COLO829 (cell line): ENCODE data around the gene KIF5C.

Experiments
- DNase-seq: peaks from one replicate; pipeline ENCODE4 v3.0.0; 2012; ENCODE audit warnings: low spot score

Gene KIF5C

DNA sequence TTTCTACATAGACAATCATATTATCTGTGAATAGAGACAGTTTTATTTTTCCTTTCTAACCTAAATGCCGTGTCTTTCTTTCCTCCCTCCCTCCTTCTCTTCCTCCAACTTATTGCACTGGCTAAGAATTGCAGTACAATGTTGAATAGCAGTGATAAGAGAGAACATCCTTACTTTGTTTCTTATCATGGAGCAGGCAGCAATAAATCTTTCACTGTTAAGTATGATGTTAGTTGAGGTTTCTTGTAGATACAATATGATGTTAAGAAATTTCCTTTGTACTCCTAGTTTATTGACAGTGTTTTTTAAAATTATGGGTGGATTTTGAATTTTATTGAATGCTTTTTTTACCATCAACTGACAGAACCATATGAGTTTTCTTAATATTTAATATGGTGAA lies 169.5 kb downstream of the KIF5C start:
- no peak for DNase-seq

GRCh38 chr2:149047118-149047517 lies 172.1 kb downstream of the KIF5C start:
- DNase-seq: no peak

DNA sequence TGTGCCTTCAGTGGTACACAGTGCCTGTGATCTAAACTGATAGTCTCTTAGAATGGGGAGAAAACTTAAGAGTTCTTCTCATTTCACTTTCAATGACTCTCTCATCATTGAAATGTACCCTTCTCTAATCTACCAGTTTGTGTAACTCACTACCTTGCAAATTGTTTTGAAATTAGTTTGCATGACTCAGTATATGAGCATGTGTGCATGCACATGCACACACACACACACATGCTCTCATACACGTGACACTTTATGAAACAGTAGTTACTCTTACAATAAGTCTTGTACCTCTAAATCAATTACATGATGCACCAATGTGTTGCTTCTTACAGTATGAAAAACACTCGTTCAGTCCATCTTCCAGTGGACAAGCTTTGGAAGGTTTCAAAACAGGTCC lies 174.1 kb downstream of the KIF5C start:
- no peak for DNase-seq

GRCh38 chr2:149050188-149050587 lies 175.2 kb downstream of the KIF5C start:
- DNase-seq: no peak

DNA sequence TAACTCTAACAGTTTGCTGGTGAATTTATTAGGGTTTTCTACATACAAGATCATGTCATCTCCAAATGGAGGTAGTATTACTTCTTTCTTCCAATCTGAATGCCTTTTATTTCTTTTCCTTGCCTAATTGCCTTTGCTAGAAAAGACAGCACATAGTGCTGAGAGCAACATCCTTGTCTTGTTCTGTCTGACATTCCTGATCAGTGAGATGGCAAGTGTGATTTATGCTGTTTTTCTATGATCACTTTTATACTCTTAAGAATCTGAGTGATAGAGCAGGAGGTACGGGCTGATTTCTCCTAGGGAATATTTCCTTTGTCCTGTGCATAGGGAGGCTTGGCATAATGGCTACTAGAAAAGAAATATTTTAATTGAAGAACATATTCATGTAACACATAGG lies 180.7 kb downstream of the KIF5C start:
- no peak for DNase-seq

- DNase-seq: no peak
These were observed 181.7 kb downstream of the KIF5C start for GRCh38 chr2:149056541-149057255.

GRCh38 chr2:149057401-149057800 lies 182.4 kb downstream of the KIF5C start:
- no peak for DNase-seq

DNA sequence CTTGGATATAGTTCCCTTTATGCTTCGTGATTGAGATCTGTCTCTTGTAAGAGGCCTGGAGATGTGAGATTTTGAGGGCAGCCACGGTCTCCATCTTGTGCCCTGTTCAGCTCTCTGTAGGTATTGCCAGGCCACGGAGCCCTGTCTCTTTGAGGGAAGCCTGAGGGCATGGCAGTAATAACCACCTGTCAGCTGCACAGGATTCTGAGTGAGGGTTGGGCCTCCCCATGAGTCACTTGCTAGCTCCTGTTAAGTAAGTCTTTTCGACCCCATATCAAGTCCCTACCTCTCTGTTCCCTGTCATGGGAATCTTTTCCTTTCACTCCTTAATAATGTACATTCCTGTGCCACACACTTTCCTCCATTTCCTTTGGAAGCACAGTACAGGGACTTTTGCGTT lies 183.9 kb downstream of the KIF5C start:
- DNase-seq: no peak

- DNase-seq: no peak
These were observed 184.8 kb downstream of the KIF5C start for GRCh38 chr2:149059822-149060221.

- DNase-seq: no peak
These were observed 186.2 kb downstream of the KIF5C start for GRCh38 chr2:149061133-149061745.

DNA sequence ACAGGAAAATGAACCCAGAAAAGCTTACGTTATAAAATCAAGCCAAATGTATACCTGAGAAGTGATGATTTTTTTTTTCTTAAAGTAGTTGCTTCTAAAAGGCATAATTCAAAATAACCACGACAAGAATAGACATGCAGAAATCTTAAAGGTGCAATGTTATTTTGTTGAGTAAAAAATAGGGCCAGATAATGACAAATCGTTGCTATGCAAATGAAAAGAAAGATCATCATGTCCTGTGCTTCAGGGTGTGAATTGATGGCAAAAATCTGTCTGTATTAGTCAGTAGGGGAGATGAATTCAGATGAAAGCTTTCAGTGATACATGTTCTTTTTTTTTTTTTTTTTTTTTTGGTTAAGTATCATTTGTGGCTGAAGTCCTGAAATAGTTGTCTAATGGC lies 187.5 kb downstream of the KIF5C start:
- DNase-seq: no peak

- DNase-seq: no peak
These were observed 188.2 kb downstream of the KIF5C start for GRCh38 chr2:149063177-149063576.

DNA sequence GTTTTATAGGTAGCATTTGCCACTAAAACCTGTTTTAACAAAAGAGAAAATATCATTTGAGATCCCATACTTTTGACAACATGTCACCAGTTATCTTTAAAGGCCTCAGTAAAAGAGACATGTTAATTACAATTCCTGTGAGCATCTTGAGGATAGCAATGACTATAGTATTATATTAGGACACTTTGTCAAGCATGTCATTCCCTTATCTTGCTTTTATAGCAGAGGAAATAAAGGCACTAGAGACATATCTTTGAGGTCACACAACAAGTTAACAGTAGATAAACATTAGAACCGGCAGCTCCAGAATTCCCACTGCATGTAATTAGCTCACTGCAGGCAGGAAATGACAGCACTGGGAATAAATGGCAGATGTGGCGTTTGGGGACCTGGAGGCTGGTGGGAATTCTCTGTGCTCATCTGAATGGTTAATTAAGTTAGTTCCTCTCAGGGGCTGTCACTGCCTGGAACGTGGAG lies 189.4 kb downstream of the KIF5C start:
- no peak for DNase-seq

GRCh38 chr2:149064856-149065630 lies 190.0 kb downstream of the KIF5C start:
- DNase-seq: no peak

DNA sequence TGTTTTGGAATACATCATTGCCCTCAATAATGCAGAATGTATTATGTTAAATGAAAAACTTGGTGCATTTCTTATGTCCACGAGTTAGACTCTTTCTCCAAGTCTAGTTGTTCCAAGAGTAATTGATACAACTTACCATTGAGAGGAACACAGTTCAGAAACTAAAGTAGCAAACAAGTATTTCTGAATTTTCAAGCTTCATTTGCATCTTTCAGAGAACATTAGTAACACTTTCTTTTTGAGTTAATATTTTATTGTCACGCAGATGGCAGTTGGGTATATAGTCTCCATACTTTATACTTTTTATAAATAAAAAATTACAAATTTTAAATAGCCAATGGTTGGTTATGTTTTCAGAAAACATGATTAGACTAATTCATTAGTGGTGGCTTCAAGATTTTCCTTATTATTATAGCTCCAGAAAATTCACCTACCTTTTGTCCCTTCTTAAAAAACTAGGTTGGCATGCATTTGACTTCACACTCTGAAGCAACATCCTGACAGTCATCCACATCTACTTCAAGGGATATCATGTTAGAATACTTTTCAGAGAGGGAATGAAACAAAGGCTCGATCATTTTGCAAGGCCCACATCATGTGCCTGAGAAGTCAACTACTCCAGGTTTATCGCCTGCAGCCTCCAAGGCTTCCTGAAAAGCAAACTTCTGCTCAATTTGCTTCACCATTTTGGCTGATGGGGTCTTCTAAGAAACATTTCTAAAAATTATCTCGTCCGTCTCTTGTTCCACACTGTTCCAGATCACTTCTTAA lies 193.4 kb downstream of the KIF5C start:
- DNase-seq: no peak

DNA sequence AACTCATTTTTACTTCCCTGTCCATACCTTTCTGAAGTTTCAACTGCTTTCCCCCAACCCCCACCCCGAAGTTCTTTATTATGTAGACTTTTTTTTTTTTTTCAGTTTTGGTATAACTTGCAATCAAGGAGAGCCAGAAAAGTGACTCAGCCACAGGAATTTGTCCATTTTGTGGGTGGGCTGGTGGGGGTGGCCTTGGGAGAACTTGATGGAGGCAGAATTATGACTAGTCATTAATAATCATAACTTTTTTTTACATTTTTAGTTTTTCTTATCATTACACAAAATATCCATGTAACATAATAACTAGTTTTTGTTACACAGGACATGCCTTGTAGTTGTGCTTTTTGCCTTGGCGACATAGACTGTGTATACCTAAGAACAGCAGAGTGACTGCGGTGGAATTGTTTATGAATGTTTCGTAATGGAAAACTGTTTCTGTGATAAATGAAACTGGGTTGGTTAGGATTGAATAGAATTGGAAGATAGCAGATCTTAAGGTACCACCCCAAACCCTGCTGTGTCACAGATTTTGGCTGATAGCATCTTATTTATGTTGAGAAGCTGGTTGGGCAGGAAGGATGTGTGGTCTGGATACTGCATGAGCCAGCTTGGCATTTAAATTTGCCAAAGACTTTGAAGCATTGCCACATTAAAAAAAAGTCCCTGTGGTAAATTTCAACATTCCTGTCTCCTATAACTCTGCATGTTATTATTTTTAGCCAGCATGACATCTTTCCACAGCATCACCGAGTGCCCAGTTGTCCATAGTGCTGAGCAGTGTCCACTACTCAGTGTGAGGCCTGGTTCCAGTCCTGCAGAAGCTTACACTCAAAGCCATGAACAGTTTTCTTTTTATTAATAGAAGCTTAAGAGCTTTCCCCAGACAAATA lies 194.2 kb downstream of the KIF5C start:
- DNase-seq: no peak

DNA sequence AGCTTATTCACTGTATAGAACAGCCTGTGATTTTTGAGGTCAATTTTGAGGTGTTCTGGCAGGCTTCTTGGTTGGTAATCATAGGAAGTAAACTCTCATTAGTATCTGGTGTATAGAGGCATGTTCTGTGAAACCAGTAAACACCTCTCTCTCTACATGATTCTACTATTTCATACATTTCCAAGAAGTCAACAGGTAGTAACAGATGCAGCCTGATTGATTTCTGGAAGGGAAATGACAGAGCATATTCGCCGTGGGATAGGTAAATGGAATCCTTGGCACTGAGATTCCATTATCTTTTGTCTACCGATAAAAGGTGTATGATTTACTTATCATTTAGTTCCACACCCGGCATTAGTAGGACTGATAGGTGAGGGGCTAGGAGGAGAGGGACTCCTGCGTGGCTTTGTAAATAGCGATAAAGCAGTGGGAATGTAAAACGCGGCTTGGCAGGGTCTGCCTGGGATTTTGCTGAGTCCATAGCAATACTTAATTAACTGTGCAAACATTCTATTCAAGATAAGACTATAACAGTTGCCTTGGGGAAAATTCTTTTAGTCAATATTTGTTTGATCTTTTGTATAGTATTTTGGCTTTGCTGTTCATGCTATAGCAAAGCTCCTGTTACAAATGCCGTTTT lies 195.8 kb downstream of the KIF5C start:
- DNase-seq: no peak

GRCh38 chr2:149075105-149075504 lies 200.1 kb downstream of the KIF5C start:
- no peak for DNase-seq

GRCh38 chr2:149075853-149076252 lies 200.8 kb downstream of the KIF5C start:
- no peak for DNase-seq
